Esophagus (tissue), 2 donors: ENCODE measurements around the gene TXNRD1. TPM values are rescaled to one million over a fixed set of nuclear protein-coding genes. Genes with fewer than 3 reads are reported as not detected.
"Not testable (repeated sequence)": the region's sequence is repeated elsewhere in the genome, so short reads cannot be mapped to it uniquely, and the experiment has no call there.

Experiments used
- H3K27ac ChIP-seq, 2 donors: one replicate each; pipeline ENCODE4 v1.5.1; 2013; ENCODE audit warnings: low read depth in 2 of 2, mild to moderate bottlenecking in 2 of 2, inconsistent platforms in 1 of 2, low read length in 1 of 2, moderate library complexity in 1 of 2
- H3K27me3 ChIP-seq, 2 donors: one replicate each; pipeline ENCODE4 v1.6.1; 2013; ENCODE audit warnings: low read length in 2 of 2, control low read depth in 1 of 2, mild to moderate bottlenecking in 1 of 2; ENCODE audit not compliant: insufficient read depth in 2 of 2, control insufficient read depth in 1 of 2
- H3K36me3 ChIP-seq, 2 donors: one replicate each; pipeline ENCODE4 v1.6.1; 2013; ENCODE audit warnings: low read length in 1 of 2; ENCODE audit not compliant: control insufficient read depth in 2 of 2, insufficient read depth in 2 of 2
- H3K4me1 ChIP-seq, 2 donors: one replicate each; pipeline ENCODE4 v1.6.1; 2013; ENCODE audit warnings: low read length in 1 of 2; ENCODE audit not compliant: control insufficient read depth in 2 of 2, insufficient read depth in 2 of 2
- H3K4me3 ChIP-seq, 2 donors: one replicate each; pipeline ENCODE4 v1.5.1; 2013; ENCODE audit warnings: low read length in 2 of 2, mild to moderate bottlenecking in 2 of 2, low read depth in 1 of 2, moderate library complexity in 1 of 2
- H3K9me3 ChIP-seq, 2 donors: one replicate each; pipeline ENCODE4 v1.6.1; 2013; ENCODE audit warnings: mild to moderate bottlenecking in 2 of 2, low read depth in 1 of 2, low read length in 1 of 2, moderate library complexity in 1 of 2; ENCODE audit not compliant: control insufficient read depth in 2 of 2, insufficient read depth in 1 of 2
- WGBS, 2 donors: extraction: QIAGEN DNeasy Blood & Tissue Kit; methylation state at CpG; one replicate each; pipeline ENCODE4 v1.1.7; 2013; 5-methylcytosine and 5-hydroxymethylcytosine counted together
- polyA plus RNA-seq, 2 donors: library from polyadenylated mRNA; stranded (reverse); fragments of 200-250 nt; gene quantifications; one replicate each; pipeline ENCODE4 v1.2.3, GENCODE V29; 2013
- donor health status: healthy with polysubstance abuse.
- donor health status: Bipolar disorder and iron deficiency.

The TXNRD1 gene
- polyA plus RNA-seq, 2 donors, result 8.8 to 20.0 TPM

DNA sequence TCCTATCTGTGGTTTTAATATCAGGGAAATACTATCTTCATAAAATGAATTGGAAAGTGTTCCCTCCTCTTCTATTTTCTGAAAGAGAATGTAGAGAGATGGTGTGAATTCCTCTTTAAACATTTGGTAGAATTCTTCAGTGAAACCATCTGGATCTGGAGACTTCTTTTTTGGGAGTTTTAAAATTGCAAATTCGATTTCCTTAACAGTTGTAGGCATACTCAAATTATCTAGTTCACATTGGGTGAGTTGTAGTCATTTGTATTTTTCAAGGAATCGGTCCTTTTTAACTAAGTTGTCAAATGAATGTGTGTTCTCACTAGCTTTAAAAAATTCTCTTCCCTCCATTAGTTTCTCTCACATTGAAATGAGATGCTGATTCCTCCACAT lies 165.8 kb downstream of the TXNRD1 start:
- H3K36me3 ChIP-seq, result no peaks in the 10 kb centered on the region
- no peaks in the 10 kb centered on the region for H3K9me3 ChIP-seq
- H3K27me3 ChIP-seq, result no peaks in the 10 kb centered on the region
- H3K4me1 ChIP-seq, result peaks cover 0 to 2% of the 10 kb centered on the region in 2 donors
- 43 to 51% methylated on average over 2 of the region's 2 CpGs for WGBS, 2 donors
- no peak overlapping the region for H3K4me3 ChIP-seq
- H3K27ac ChIP-seq, result no peak overlapping the region

DNA sequence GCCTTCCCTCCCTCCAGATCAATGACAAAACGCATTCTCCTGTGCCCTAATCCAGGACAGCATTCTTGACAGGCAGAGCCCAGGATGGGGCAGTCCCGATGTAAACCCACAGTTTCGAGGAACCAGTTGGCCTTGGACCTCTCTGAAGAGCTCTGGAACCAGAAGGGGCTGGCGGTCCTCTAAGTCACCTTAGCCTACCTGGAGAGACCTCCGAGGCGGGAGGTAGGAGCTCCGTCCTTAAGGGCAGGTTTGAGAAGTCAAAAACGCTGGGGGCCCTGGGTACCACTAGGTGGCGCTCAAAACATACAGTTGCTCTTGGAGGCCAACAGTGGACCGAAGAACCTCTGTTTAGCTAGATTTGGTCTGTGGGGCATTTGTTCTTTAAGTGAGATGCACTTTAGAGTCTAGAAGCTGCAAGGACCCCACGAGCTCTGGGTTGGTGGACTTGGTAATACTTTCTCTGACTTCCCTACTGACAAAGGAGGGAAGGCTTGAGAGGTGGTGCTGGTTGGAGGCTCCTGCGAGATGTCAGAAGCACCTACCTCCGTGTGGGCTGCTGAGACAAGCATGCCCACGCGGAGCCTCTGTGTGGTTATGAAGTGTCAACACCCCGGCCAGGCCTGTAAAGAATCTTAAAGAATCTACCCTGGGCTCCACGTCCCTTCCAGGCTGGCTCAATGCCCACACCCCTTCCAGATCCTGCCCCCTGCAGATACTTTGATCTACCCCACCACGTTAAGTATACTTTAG lies 166.3 kb downstream of the TXNRD1 start:
- Histone ChIP-seq H3K27ac (no peak overlapping the region), H3K9me3 (no peaks in the 10 kb centered on the region), H3K27me3 (no peaks in the 10 kb centered on the region), H3K36me3 (no peaks in the 10 kb centered on the region), H3K4me1 (peaks cover 0 to 2% of the 10 kb centered on the region in 2 donors), H3K4me3 (no peak overlapping the region)
- 21 to 25% methylated on average over 18 of the region's 18 CpGs for WGBS, 2 donors

DNA sequence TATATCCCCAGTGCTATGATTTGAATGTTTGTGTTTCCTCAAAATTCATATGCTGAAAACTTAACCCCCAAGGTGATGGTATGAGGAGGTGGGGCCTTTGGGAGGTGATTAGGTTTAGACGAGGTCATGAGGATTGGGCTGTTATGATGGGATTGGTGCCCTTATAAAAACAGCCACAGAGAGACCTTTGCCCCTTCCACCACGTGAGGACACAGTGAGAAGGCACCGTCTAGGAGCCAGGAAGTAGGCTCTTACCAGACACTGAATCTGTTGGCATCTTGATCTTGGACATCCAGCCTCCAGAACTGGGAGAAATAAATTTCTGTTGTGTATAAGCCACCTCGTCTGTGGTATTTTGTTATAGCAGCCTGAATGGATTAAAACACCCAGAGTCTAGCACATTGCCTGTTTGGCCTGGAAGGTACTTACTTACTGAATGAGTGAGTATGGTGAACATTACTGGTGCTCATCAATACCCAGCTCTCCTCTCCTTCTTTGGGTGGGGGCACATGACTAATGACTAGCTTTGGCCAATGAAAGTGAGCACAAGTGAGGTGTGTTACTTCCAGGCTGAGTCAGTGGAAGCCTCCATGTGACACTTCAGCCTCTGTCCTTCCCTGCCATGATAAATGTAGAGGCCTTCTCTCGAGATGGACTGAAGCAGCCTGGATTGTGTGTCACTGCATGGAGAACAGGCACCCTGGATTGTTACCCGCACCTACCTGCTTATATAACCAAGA lies 168.7 kb downstream of the TXNRD1 start:
- Histone ChIP-seq H3K4me3 (no peak overlapping the region), H3K9me3 (no peaks in the 10 kb centered on the region), H3K4me1 (peaks cover 0 to 2% of the 10 kb centered on the region in 2 donors), H3K27me3 (no peaks in the 10 kb centered on the region), H3K27ac (no peak overlapping the region), H3K36me3 (no peaks in the 10 kb centered on the region)
- 81 to 83% methylated on average over 6 of the region's 6 CpGs for whole genome bisulfite sequencing, 2 donors

DNA sequence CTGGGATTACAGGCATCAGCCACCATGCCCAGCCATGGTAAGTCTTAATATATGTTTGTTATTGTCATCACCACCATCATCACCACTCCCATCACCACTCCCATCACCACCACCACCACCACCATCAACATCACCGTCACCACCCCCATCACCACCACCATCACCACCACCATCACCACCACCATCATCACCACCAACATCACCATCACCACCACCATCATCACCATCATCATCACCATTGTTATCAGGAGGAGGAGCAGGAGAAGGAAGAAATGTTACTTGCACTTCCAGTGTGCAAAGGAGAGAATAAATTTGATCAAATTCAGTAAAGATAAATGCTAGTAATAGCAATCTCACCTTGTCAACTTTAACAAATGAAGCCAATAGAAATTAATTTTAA lies 169.9 kb downstream of the TXNRD1 start:
- Histone ChIP-seq H3K36me3 (no peaks in the 10 kb centered on the region), H3K27me3 (no peaks in the 10 kb centered on the region), H3K27ac (no peak overlapping the region), H3K9me3 (no peaks in the 10 kb centered on the region), H3K4me1 (peaks cover 0 to 2% of the 10 kb centered on the region in 2 donors), H3K4me3 (no peak overlapping the region)
- WGBS, 2 donors, result 86 to 95% methylated on average over 1 of the region's 1 CpG

DNA sequence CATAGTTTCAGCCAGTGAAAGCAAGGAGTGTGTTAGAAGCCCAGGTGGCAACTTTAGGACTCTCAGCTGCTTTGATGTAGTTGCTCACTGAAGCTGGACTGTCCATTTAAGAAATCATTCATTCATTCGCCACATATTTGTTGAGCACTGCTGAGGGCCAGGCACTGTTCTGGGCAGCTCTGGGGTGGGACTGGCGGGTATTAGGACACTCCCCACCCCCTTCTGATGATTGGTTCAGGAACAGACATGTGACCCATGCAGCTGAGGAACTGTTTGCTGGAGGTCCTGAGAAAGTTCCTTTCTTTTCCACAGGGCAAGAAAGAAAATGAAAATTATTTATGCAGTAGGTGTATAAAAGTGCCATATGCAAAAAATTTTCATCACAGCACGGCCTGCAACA lies 170.9 kb downstream of the TXNRD1 start:
- peaks cover 0 to 2% of the 10 kb centered on the region in 2 donors for H3K4me1 ChIP-seq
- no peaks in the 10 kb centered on the region for H3K9me3 ChIP-seq
- H3K27ac ChIP-seq, result no peak overlapping the region
- H3K27me3 ChIP-seq, result no peaks in the 10 kb centered on the region
- WGBS, 2 donors, result 94 to 95% methylated on average over 3 of the region's 3 CpGs
- H3K4me3 ChIP-seq, result no peak overlapping the region
- H3K36me3 ChIP-seq, result no peaks in the 10 kb centered on the region

DNA sequence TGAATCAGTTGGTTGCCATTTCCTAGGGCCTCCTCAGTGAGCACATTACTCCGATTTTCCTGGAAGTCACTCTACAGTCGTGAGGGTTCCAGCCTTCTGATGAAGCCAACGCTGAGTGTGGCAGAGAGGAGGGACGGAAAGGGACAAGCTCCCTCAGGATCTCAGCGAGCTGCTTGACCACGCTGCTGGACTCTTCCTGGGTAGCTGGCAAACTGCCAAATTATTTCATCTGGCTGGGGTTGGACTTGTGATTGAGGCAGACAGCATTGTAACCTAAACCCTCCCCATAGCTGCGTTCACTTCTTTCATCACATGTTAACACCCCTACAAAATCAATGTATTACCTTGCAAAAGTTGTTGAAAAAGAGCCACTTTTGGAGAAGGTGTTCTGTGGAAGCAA lies 171.6 kb downstream of the TXNRD1 start:
- H3K9me3 ChIP-seq, result no peaks in the 10 kb centered on the region
- no peak overlapping the region for H3K4me3 ChIP-seq
- no peak overlapping the region for H3K27ac ChIP-seq
- no peaks in the 10 kb centered on the region for H3K27me3 ChIP-seq
- 57 to 68% methylated on average over 7 of the region's 7 CpGs for WGBS, 2 donors
- H3K36me3 ChIP-seq, result no peaks in the 10 kb centered on the region
- peaks cover 0 to under 1% of the 10 kb centered on the region in 2 donors for H3K4me1 ChIP-seq

DNA sequence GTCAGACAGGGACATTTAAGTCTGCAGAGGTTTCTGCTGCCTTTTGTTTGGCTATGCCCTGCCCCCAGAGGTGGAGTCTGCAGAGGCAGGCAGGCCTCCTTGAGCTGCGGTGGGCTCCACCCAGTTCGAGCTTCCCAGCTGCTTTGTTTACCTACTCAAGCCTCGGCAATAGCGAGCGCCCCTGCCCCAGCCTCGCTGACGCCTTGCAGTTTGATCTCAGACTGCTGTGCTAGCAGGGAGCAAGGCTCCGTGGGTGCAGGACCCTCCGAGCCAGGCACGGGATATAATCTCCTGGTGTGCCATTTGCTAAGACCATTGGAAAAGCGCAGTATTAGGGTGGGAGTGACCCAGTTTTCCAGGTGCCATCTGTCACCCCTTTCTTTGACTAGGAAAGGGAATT lies 178.5 kb downstream of the TXNRD1 start:
- H3K27ac ChIP-seq, H3K4me3 ChIP-seq, H3K36me3 ChIP-seq, H3K27me3 ChIP-seq, H3K4me1 ChIP-seq, H3K9me3 ChIP-seq: not testable (repeated sequence)
- WGBS, 2 donors, result 89 to 96% methylated on average over 9 to 11 of the region's 11 CpGs

Other genes with a start within 250 kb of the TXNRD1 start
- gene TDG, start 249.9 kb upstream of the TXNRD1 start, polyA plus RNA-seq, result 10 to 100 TPM; 14.6 to 15.5 TPM
- gene GLT8D2, start 165.6 kb upstream of the TXNRD1 start, polyA plus RNA-seq, result 1 to 10 TPM; 1.4 to 1.6 TPM
- 1 to 10 TPM; 6.8 to 6.9 TPM for gene HCFC2, start 151.2 kb upstream of the TXNRD1 start, polyA plus RNA-seq
- 10 to 100 TPM; 11.5 to 13.1 TPM for gene NFYB, start 77.6 kb upstream of the TXNRD1 start, polyA plus RNA-seq
- gene EID3, start 88.0 kb downstream of the TXNRD1 start, polyA plus RNA-seq, result 1 to 10 TPM in 1 of 2 donors, under 1 TPM in 1; 0.74 to 1.0 TPM
- 1 to 10 TPM in 1 of 2 donors, under 1 TPM in 1; 0.53 to 1.4 TPM for gene CHST11, start 241.2 kb downstream of the TXNRD1 start, polyA plus RNA-seq